Stimulated activated CD4-positive, alpha-beta T cell treated with anti-CD3 and anti-CD28 coated beads, Interleukin-12 subunit alpha, Interleukin-12 subunit beta, amount 100 ng/mL, for 4 hours (primary cell): ENCODE data around the gene GABRB2.
"Not testable (repeated sequence)": the region's sequence is repeated elsewhere in the genome, so short reads cannot be mapped to it uniquely, and the experiment has no call there.

Source experiments
- DNase-seq: peaks from one replicate; pipeline ENCODE4 v3.0.0-alpha.2; 2020

Gene GABRB2

DNA sequence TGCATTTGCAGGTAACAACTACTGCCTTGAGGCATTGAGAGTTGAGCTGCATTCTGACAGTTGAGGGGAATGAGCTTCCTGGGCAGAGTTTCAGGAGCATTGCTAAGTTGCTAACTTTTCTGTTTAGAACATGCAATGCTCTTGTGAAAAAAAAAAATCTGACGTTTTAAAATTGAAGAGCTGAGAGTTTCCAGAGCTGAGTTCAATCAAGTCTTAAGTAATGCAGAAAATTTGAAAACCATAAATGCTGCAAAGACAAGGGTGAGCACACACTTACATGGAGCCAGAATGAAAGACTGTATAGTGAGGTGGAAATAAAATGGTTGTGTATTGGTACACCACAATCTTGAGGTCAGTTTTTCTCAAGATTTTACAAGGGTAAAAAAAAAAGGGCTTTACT is 166.0 kb downstream of the GABRB2 start:
- no peak for DNase-seq

DNA sequence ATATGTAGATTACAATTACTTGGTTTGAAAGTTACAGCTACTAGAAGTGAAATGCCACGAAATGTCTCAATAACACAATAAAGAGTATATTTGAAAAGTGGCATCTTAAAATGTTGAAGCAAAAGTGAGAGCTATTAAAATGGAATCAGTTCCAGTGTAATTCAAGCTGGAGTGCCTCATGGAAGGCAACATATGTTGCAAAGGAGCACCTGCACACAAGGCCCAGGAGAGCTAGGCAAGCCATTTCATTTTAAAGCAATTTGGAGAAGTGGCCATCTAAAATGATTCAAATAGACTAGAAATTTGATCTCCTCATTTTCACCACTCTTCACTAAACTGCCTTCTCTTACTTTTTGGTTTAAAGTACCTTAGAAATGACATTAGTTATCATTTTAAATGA is 167.8 kb downstream of the GABRB2 start:
- no peak for DNase-seq

DNA sequence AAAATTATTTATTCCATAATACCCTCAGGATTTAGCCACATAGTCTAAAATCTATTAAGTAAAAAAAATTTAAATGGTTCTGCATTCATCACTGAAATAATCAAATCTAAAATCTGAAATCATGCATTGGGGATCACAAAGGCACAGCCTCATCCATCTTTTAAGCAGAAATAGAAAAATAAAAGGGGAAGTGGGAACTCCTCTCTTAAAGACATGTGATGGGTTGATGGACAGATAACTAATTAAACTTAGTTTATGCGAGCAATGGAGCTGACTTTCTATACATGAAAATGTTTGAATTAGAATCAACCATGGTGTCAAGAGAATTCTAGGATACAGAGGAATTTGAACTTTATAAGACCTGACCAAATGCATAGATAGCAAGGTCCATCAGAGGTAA is 170.5 kb downstream of the GABRB2 start:
- no peak for DNase-seq

DNA sequence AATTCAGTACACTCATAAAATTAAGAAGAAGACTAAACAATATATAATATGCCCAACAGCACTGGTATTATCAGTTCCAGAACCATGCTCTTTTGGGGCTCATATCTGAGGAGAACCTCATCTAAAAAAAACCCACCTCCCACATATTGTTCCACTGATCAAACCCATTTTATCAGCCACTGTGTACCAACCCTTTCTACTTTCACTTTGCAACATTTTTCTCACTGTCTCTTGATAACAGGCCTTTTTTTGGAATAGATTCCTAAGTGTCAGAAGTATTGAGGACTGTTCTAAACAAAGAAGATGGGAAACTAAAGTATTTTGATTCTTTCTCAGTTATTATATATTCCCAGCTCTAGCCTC is 173.2 kb downstream of the GABRB2 start:
- DNase-seq = no peak

DNA sequence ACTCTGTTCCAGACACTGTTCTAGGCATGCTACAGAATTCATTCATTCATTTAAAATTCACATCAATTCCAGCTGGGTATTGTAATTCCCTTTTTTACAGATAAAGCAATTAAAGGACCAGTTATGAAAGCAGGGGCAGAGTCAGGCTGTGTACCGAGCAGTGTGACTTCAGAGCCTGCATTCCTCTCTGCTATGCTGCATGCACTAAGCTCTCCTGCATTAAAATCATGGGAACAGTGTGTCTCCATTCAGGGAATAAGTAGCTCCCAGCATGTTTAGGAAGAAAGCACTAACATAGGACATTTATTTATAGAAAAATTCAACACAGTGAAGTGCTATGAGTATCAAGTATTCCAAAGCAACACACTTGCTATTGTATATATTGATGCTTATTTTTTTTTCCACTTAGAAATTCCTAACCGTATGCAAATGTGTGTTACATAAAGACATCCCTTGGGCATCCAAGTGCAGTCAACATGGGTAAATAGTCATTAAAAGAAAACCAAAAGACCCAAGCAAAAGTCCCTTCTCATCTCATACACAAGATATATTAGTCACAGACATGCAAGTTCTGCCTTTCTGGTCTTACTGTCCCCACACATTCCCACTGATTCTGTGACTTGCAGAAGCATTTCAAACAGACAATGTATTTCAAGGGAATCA is 173.7 kb downstream of the GABRB2 start:
- DNase-seq = no peak

DNA sequence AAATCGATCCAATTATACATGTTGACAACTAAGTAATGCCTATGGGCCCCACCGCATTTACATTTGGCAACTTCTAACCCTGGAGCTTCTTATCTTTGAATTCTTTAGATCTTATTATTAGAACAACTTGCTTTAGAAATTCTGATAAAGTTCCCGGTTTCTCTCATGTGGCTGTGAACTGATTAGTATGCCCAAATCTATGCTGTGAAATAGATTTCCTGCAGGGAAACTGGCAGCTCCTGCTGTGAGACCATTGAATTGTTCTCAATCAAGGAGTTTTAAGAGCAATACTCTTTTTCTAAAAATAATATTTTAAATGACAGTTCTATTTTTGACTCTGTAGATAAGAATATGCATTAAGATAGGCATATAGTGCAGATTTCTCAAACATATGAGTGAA is 177.5 kb downstream of the GABRB2 start:
- DNase-seq = no peak

DNA sequence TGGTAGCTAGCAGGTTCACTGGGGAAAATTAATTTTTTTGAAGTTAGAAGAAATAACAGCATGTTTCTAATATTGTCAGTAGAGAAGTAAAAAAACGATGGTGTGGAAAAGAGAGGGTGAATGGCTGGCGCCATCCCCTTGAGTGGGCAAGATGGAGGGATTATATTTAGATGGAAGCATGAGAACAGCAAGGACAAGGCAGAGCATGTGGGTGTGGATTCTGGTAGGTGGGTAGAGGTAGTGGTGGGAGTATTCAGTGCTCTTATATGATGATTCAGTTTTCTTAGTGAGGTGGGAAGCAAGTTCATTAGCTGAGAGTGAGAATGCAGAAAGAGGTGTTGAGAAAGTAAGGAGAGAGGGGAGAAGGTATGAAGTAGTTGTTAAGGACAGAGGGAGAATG is 188.1 kb downstream of the GABRB2 start:
- DNase-seq = no peak

DNA sequence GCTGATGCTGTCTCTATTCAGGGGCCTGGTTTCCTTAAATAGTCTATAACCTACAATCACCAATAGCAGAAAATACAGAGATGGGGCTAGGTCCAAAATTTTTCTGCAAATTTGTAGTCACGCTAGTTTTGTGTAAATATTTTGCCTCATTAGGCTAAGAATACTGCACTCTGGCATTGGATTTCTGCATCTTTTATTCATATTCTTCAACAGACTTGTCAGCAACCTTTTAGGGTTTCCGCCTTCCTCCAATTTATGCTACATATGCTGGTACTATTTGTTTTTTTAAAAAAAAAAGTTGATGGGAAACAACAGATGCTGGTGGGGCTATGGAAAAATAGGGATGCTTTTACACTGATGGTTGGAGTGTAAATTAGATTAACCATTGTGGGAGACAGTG is 202.3 kb downstream of the GABRB2 start:
- no peak for DNase-seq

DNA sequence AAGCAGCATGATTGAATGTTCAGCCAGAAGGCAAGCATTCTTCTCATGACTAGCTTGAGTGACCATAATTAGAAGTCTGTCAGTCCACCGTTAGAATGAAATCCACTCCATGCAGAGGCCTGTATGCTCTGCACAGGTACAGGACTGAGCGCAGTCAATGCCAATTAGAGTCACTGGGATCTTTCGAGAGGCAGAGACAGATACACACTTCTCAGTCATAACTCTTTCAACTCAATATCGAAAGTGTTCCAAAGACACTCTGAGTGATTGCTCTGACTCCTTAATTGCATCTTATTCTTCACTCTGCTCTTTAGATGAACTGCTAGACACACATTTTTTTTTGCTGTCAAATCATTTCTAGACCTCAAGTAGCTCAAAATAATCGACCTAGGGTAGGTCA is 203.6 kb downstream of the GABRB2 start:
- no peak for DNase-seq

DNA sequence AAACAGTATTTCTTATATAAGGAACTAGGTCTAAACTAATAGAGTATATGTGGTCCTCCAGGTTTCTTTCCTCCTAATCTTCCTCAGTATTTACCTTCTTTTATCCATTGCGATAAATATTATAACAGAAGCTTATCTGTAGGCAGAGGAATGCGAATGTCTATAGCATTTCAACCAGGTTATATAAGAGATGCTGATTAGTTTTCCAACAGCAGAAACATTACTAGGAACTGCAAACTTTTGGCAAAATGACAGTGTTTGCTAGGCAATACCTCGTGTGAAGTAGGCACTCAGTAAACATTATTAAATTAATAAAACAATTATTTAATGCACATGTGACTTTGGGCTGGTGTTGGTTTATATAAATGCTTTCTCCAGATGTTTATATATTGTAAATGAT is 206.5 kb downstream of the GABRB2 start:
- no peak for DNase-seq

DNA sequence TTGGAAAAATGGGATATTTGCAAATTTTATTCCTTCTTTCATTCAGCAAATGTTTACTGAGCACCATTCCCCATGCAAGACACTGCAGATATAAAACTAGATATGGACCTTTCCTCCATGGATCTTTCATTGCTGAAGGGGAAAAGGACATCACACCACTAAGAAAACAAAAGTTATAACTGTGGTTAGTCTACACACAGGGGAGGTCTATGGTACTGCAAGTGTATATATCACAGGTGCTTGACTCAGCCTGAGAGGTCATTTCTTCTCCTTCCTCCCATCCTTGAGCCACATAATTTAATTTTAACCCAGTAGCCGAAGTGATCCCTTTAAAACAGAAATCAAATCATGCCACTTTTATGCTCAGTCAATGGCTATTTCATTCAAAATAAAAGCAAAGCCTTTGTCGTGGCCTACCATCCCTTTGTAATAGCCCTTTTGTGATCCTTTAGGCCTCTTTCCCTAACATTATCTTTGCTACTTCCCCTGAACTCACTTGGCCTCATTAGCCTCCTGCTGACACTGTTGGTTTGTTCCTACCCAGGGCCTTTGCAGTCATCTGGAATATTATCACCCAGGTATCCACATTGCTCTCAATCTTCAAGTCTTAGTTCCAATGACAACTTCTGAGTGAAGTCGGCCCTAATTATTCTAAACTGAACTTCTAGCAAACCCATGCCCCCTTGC is 213.2 kb downstream of the GABRB2 start:
- no peak for DNase-seq

DNA sequence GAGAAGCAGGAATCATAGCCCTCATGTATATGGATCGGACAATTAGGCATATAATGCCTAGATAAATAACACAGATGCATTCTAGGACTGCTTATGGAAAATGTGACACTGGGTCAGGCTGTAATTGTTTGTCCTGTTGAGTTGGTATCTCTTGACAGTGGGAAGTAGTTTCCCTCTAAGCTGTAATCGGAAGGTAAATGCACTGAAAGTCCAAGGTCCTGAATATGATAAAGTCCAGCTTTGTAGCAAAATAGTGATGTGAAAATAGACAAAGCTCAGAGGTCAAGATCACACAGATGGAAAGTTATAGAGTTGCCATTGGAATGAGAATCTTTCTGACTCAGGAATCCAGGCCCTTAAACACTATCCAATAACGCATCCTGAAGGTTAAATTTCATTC is 214.2 kb downstream of the GABRB2 start:
- DNase-seq = no peak

DNA sequence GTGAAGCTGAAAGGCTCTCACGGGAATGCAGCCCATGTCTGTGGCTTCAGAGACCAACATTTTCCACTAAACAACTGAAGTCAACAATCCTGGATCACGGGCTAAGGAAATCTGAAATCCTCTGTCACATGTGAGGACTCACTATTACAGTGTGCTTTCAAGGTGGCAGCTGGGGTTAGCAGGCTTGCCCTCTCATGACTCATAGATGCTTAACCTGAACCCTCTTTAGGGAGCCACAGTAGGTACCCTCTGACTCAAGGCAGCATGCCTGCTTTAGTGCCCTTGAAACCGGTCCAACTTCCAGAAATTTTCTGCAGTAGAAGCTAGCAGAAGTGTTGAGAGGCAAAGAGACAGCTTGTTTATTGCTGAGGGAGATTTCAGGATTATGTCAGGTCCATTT is 232.5 kb downstream of the GABRB2 start:
- no peak for DNase-seq

DNA sequence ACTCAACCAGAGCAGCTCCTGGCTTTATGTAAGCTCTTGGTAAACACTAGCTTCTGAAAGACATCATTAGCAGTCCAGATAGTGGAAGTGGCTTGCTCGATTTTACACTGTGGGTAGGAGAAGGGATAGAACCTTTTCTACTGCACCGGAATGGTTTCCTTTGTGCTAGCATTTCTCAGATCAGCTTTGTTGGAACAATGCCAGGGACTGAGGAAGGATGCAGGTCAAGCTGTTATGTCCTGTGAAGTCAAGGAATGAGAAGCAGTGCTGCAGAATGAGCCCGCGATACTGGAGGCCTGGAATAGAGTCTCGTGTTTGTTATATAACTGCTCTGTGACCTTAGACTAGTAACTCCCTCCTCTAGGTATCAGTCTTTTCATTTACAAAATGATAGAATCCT is 233.6 kb downstream of the GABRB2 start:
- DNase-seq = no peak

DNA sequence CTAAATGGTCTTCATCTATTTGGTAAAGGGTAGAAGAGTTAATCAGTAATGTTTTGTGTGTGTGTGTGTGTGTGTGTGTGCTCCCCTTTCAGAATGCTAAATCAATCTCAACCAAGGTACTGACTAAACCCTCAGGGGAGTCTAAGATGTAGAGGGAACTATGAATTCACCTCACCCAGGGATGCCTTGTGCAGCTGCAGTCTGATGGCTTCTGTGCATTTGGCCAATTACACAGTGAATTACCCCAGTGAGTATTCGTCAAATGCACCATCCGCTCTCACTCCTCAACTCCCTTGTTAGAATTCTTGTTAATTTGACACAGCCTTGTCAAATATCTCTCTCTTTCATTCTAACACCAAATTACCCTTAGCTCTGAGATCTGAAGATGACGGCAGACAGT is 234.6 kb downstream of the GABRB2 start:
- DNase-seq = no peak

DNA sequence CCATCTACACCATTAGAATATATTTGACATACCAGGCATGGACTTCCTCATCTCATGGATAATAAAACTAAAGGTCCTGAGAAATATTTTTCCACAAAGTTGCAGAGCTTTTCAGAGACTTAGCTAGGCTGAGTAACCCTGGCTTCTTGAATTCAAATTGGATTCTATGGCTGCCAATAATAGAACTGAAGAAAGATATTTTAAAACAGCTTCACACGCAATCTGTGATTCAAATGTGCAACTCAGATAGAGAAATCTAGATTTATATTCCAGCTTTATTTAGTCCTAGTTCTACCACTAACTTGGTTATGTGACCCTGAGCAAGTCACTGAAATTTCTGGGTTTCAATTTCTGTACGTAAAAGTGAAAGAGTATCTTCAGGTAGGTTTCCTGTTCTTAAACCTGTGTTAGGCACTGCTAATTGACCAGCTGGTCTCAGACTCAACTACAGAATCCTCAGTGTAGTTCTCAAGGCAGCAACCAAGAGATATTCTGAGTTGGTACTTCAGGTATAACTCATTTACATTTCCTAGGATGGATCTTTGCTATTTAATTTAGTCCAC is 235.3 kb downstream of the GABRB2 start:
- no peak for DNase-seq

DNA sequence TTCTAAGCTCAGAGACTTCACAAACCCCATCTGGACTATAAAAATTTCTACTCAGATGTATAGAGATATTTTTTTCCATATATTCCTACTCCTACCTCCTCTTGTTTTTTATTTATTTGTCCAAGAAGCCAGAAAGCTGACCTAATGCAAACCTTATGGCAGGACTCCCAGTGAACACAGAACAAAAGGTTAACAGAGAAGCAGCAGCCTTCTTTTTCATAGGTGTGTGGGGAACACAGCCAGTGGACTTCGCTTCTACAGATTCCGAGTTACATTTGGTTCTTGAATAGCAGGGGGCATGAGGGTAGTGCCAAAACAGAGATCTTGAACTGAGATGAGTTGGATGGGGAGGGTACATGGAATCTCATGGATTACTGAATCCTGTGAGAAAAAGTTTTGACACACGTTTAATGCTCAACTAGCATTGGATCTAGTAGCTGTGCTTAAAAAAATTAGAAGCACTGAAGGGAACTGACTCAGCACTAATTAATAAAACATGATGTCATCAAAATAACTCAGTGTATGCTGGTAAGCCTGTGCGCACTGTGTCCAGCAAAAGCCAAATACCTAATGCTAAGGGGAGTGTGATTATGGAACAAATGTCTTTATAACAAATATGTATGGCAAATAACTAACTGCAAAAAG is 240.1 kb downstream of the GABRB2 start:
- no peak for DNase-seq

DNA sequence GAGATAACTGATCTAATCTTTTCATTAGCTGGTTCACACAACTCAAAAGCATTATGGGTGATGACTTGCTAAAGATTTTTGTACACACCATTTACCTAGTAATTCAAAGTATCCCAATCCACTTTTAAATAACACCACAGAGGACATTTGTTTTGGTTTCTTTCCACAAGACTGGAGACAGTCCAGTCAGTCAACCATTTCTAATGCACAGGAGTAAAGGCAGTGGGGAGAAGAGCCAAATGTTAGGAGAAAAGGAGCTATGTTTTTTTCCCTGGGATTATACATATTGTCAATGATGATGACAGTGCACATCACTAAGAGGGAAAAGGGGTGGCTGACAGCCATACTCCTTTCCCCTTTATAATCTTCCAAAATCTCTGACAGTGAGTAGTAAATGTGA is 240.9 kb downstream of the GABRB2 start:
- DNase-seq = no peak

DNA sequence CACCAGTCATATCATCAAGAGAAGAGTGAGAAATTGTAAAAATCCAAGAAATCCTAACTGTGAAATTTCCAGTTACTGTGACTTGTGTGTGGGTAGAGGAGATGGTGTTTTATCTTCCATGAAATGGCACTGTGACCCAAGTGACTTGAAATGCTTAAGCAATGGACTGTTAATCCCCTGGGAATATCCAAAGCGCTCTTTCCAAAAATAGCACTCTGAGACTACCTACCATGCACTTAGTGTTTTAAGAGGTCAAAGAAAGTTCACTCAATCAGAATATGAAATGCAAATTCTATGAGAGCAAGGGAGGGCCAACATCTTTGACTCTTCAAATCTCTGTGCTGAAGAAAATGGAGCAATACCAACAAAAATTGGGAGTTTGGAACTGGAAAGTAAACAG is 244.0 kb downstream of the GABRB2 start:
- DNase-seq = no peak

DNA sequence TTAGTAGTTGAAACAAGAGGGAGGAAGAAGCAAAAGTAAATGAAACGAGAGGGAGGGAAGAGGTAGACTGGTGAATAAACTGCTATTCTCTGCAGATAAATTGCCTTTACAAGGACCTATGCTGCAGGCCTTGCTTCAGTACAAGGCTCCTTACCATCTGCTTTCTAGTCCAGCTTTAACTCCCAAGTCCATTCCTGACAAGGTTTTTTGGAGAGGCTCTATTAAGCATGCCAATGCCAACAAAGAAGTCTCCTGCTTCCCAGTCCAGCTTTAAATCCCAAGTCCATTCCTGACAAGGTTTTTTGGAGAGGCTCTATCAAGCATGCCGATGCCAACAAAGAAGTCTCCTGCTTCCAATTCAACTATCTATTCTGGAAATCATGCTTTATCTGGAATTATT is 244.9 kb downstream of the GABRB2 start:
- no peak for DNase-seq

DNA sequence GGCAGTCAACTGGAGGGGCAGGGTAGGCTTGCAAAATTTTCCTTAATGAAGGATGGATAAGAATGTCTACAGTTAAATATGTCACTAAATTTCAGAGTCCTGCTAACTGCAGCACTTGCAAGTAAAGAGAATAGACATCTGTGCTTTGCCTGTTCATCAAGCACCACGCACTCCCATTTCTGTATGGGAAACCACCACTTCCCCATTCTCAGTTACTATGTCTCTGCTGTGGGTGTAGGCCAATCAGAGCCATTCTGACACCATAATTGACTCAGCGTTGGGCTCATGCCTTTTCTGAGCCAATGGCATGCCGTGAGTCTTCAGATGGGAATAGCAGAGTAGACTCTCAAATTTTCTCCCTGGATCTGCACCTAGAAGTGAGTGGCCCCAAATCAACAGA is 247.5 kb downstream of the GABRB2 start:
- DNase-seq = no peak

DNA sequence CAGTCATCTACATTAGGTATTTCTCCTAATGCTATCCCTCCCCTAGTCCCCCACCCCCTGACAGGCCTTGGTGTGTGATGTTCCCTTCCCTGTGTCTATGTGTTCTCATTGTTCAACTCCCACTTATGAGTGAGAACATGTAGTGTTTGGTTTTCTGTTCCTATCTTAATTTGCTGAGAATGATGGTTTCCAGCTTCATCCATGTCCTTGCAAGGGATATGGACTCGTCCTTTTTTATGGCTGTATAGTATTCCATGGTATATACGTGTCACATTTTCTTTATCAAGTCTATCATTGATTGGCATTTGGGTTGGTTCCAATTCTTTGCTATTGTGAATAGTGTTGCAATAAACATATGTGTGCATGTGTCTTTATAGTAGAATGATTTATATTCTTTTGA is 249.1 kb downstream of the GABRB2 start:
- not testable (repeated sequence) for DNase-seq

DNA sequence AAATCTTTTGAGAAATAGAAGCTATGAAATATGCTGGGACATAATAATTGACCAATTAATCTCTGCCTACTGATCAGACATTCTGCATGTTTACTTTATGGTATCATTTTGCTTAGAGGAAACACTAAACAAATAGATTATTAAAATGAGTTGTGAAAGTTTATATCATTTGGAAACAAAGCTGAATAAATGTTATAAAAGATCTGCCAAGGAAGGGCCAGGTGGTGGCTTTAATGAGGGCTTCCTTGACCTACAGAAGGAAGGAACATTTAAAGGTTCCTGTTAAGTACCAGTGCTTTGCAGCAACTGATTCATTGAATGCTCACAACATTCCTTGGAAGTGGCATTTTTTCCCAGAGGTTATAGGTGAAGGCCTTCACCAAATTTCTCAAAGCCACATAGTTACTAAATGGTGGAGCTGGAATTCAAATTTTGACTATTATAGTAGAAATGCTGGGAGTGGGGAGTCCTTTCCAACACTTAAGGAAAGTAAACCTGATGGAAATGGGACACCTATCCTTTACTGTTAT is 250.7 kb downstream of the GABRB2 start:
- no peak for DNase-seq

DNA sequence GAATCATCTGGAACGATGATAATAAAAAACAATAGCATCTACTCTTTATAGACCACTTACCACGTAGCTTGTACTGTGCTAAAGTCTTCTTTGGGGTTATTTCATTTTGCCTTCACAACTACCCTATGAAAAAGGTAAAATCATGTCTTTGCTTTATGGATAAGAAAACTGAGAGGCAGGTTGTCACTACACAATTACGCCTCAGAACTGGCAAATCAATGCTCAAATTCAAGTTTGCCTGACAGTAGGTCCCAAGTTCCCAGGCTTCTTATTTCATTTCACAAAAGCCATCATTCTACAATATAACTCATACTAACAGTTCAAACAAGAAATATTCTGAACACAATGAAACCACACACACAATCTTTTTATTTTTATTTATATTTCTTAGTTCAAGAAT is 258.5 kb downstream of the GABRB2 start:
- DNase-seq = no peak
